Measurements from ENCODE around the gene WT1.

Gene WT1

GRCh38 chr11:32462011-32462690 lies 26.8 kb upstream of the WT1 start:
- DNase-seq (ENCODE audit: low read depth, low spot score), result no peak
- Histone ChIP-seq H3K9ac (ENCODE audit: insufficient read length) (no peak overlapping the region), H3K27ac (no peak overlapping the region), H3K9me3 (ENCODE audit: low read depth, low read length) (no peaks in the 10 kb centered on the region), H3K4me3 (no peak overlapping the region), H3K36me3 (ENCODE audit: insufficient read depth, low read length) (no peaks in the 10 kb centered on the region)
- TF ChIP-seq POLR2AphosphoS5 (IDR thresholded peaks at IDR 0.05; ENCODE audit: borderline replicate concordance, low read depth, low read length) (no peak), FOXP2 (optimal IDR thresholded peaks at IDR 0.05; ENCODE audit: control extremely low read depth, extremely low read length, insufficient read depth) (no peak), EZH2 (IDR thresholded peaks at IDR 0.05) (no peak)

DNA sequence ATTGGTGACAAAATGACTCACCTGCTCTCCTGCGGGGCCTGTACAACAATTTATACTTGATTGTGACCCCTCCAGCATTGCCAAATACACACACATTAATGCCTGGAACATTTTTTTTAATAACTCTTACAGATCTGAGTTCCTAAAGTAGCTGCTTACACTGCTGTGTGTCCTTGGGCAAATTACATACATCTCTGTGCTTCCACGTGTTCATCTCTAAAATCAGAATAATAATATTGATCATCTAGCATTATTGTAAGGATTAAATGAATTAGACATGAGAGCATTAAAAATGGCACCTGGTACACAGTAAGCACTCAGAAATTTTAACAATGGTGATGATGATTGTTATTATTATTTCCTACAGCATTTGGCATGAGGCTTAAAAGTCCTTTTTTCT lies 21.5 kb upstream of the WT1 start:
- Histone ChIP-seq H3K9me3 (ENCODE audit: low read depth, low read length) (no peaks in the 10 kb centered on the region), H3K36me3 (ENCODE audit: insufficient read depth, low read length) (no peaks in the 10 kb centered on the region), H3K4me3 (no peak overlapping the region), H3K27ac (no peak overlapping the region), H3K9ac (ENCODE audit: insufficient read length) (no peak overlapping the region)
- no peak for DNase-seq (ENCODE audit: low read depth, low spot score)
- no peak for TF ChIP-seq FOXP2 (optimal IDR thresholded peaks at IDR 0.05; ENCODE audit: control extremely low read depth, extremely low read length, insufficient read depth)
- TF ChIP-seq EZH2 (IDR thresholded peaks at IDR 0.05), result no peak
- TF ChIP-seq POLR2AphosphoS5 (IDR thresholded peaks at IDR 0.05; ENCODE audit: borderline replicate concordance, low read depth, low read length), result no peak

DNA sequence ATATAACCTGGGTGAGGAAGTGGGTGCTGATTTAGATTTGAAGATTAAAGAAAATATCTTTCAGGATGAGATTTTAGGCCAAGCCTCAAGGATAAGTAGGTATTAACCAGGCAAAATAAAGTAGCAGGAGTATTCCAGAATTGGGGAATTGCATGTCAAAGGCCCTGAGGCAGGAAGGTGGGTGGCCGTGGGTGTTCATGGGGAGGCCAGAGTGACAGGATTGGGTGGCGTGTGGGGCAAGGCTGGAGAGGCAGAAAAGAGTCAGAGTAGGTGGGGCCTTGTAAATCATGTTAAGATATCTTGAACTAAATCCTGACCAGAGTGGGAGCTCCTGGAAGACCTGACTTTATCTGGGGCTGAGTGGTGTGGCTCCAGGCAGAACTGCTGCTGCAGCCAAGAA lies 19.7 kb upstream of the WT1 start:
- no peak for TF ChIP-seq POLR2AphosphoS5 (IDR thresholded peaks at IDR 0.05; ENCODE audit: borderline replicate concordance, low read depth, low read length)
- TF ChIP-seq FOXP2 (optimal IDR thresholded peaks at IDR 0.05; ENCODE audit: control extremely low read depth, extremely low read length, insufficient read depth), result no peak
- no peak for TF ChIP-seq EZH2 (IDR thresholded peaks at IDR 0.05)
- DNase-seq (ENCODE audit: low read depth, low spot score), result no peak
- H3K36me3 ChIP-seq (ENCODE audit: insufficient read depth, low read length), result no peaks in the 10 kb centered on the region
- H3K9ac ChIP-seq (ENCODE audit: insufficient read length), result no peak overlapping the region
- H3K27ac ChIP-seq, result no peak overlapping the region
- no peak overlapping the region for H3K4me3 ChIP-seq
- no peaks in the 10 kb centered on the region for H3K9me3 ChIP-seq (ENCODE audit: low read depth, low read length)

- H3K36me3 ChIP-seq (ENCODE audit: insufficient read depth, low read length), result no peaks in the 10 kb centered on the region
- H3K27ac ChIP-seq, result no peak overlapping the region
- no peaks in the 10 kb centered on the region for H3K9me3 ChIP-seq (ENCODE audit: low read depth, low read length)
- no peak for DNase-seq (ENCODE audit: low read depth, low spot score)
- H3K9ac ChIP-seq (ENCODE audit: insufficient read length), result no peak overlapping the region
- H3K4me3 ChIP-seq, result no peak overlapping the region
- TF ChIP-seq POLR2AphosphoS5 (IDR thresholded peaks at IDR 0.05; ENCODE audit: borderline replicate concordance, low read depth, low read length) (no peak), EZH2 (IDR thresholded peaks at IDR 0.05) (no peak), FOXP2 (optimal IDR thresholded peaks at IDR 0.05; ENCODE audit: control extremely low read depth, extremely low read length, insufficient read depth) (no peak)
These were observed 16.5 kb upstream of the WT1 start for GRCh38 chr11:32451808-32452207.

GRCh38 chr11:32450372-32450771 lies 15.0 kb upstream of the WT1 start:
- no peaks in the 10 kb centered on the region for H3K9me3 ChIP-seq (ENCODE audit: low read depth, low read length)
- DNase-seq (ENCODE audit: low read depth, low spot score), result no peak
- no peaks in the 10 kb centered on the region for H3K36me3 ChIP-seq (ENCODE audit: insufficient read depth, low read length)
- TF ChIP-seq POLR2AphosphoS5 (IDR thresholded peaks at IDR 0.05; ENCODE audit: borderline replicate concordance, low read depth, low read length) (no peak), FOXP2 (optimal IDR thresholded peaks at IDR 0.05; ENCODE audit: control extremely low read depth, extremely low read length, insufficient read depth) (no peak)
- no peak overlapping the region for H3K4me3 ChIP-seq
- H3K9ac ChIP-seq (ENCODE audit: insufficient read length), result no peak overlapping the region
- H3K27ac ChIP-seq, result no peak overlapping the region

DNA sequence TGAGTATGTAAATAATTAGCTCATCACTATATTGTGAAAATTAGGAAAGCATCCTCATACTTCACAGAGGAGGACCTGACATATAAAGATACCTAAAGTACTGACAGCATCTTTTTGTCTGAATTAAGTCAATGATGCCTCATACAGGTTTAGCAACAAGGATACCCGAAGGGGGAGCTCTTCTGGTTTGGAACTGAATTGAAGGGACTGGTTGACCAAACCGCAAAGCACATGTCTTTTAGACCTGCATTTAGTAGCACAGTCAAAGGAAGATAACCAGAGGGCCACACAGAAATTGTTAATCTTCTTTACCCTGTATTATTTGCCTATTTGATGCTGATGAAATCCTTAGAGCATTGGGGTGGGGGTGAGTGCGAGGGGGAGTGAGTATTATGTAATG lies 12.9 kb upstream of the WT1 start:
- Histone ChIP-seq H3K27ac (no peak overlapping the region), H3K36me3 (ENCODE audit: insufficient read depth, low read length) (no peaks in the 10 kb centered on the region), H3K9ac (ENCODE audit: insufficient read length) (no peak overlapping the region), H3K9me3 (ENCODE audit: low read depth, low read length) (no peaks in the 10 kb centered on the region), H3K4me3 (no peak overlapping the region)
- TF ChIP-seq POLR2AphosphoS5 (IDR thresholded peaks at IDR 0.05; ENCODE audit: borderline replicate concordance, low read depth, low read length), result no peak
- no peak for TF ChIP-seq FOXP2 (optimal IDR thresholded peaks at IDR 0.05; ENCODE audit: control extremely low read depth, extremely low read length, insufficient read depth)
- no peak for DNase-seq (ENCODE audit: low read depth, low spot score)

DNA sequence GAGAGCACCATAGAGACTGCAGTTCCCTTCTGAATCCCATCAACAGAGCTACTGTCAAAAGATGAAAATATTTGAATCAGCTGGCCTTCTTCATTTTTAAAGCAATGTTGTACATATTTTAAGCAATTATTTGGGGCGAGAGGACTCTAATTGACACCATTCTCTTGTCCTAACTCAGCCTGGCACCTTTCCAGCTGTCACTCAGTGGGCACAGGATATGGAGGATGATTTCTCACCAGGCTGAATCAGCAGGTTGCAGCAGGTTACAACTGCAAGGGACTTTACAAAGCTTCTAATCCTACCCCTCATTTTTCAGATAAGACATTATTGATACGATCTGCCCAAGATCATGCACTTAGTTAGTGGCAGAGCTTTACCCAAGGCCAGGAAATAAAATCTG lies 11.9 kb upstream of the WT1 start:
- DNase-seq (ENCODE audit: low read depth, low spot score), result no peak
- Histone ChIP-seq H3K36me3 (ENCODE audit: insufficient read depth, low read length) (no peaks in the 10 kb centered on the region), H3K9ac (ENCODE audit: insufficient read length) (no peak overlapping the region), H3K27ac (no peak overlapping the region), H3K4me3 (no peak overlapping the region), H3K9me3 (ENCODE audit: low read depth, low read length) (no peaks in the 10 kb centered on the region)
- TF ChIP-seq POLR2AphosphoS5 (IDR thresholded peaks at IDR 0.05; ENCODE audit: borderline replicate concordance, low read depth, low read length) (no peak), FOXP2 (optimal IDR thresholded peaks at IDR 0.05; ENCODE audit: control extremely low read depth, extremely low read length, insufficient read depth) (no peak), EZH2 (IDR thresholded peaks at IDR 0.05) (no peak)

- Histone ChIP-seq H3K9me3 (ENCODE audit: low read depth, low read length) (no peaks in the 10 kb centered on the region), H3K4me3 (no peak overlapping the region), H3K36me3 (ENCODE audit: insufficient read depth, low read length) (no peaks in the 10 kb centered on the region), H3K27ac (no peak overlapping the region), H3K9ac (ENCODE audit: insufficient read length) (no peak overlapping the region)
- no peak for DNase-seq (ENCODE audit: low read depth, low spot score)
- TF ChIP-seq FOXP2 (optimal IDR thresholded peaks at IDR 0.05; ENCODE audit: control extremely low read depth, extremely low read length, insufficient read depth) (no peak), EZH2 (IDR thresholded peaks at IDR 0.05) (no peak), POLR2AphosphoS5 (IDR thresholded peaks at IDR 0.05; ENCODE audit: borderline replicate concordance, low read depth, low read length) (no peak)
These were observed 10.9 kb upstream of the WT1 start for GRCh38 chr11:32446227-32446626.

GRCh38 chr11:32444186-32444585 lies 8.8 kb upstream of the WT1 start:
- H3K4me3 ChIP-seq, result no peak overlapping the region
- H3K27ac ChIP-seq, result no peak overlapping the region
- no peak for TF ChIP-seq POLR2AphosphoS5 (IDR thresholded peaks at IDR 0.05; ENCODE audit: borderline replicate concordance, low read depth, low read length)
- no peak for TF ChIP-seq FOXP2 (optimal IDR thresholded peaks at IDR 0.05; ENCODE audit: control extremely low read depth, extremely low read length, insufficient read depth)
- TF ChIP-seq EZH2 (IDR thresholded peaks at IDR 0.05), result no peak
- no peaks in the 10 kb centered on the region for H3K36me3 ChIP-seq (ENCODE audit: insufficient read depth, low read length)
- no peaks in the 10 kb centered on the region for H3K9me3 ChIP-seq (ENCODE audit: low read depth, low read length)
- no peak overlapping the region for H3K9ac ChIP-seq (ENCODE audit: insufficient read length)
- DNase-seq (ENCODE audit: low read depth, low spot score), result no peak
